Activated T-helper 2 cell treated with anti-CD3 and anti-CD28 coated beads, Interferon-gamma antibody, Interleukin-2, Interleukin-4, amounts not matched to agents 10 μg/mL and 5 μg/mL and 100 μg/mL, durations not matched to agents 14 hours and 24 hours and 36 hours (primary cell): ENCODE measurements around the gene ZNF343. TPM values are rescaled to one million over a fixed set of nuclear protein-coding genes. Genes with fewer than 3 reads are reported as not detected.

Experiments used
- DNase-seq: peaks from one replicate; pipeline ENCODE4 v3.0.0; 2021; ENCODE audit warnings: low spot score
- H3K27ac Mint-ChIP-seq: one replicate; pipeline ENCODE4 v1.8.0; 2021; ENCODE audit warnings: mixed read lengths
- H3K27me3 Mint-ChIP-seq: one replicate; pipeline ENCODE4 v1.8.0; 2021; ENCODE audit warnings: low read depth, mixed read lengths
- H3K36me3 Mint-ChIP-seq: one replicate; pipeline ENCODE4 v1.8.0; 2021; ENCODE audit warnings: low read depth, mixed read lengths
- H3K4me1 Mint-ChIP-seq: one replicate; pipeline ENCODE4 v1.8.0; 2021; ENCODE audit warnings: low read depth, mixed read lengths
- H3K4me3 Mint-ChIP-seq: one replicate; pipeline ENCODE4 v1.8.0; 2021; ENCODE audit warnings: low read depth, mild to moderate bottlenecking, moderate library complexity, mixed read lengths
- H3K9me3 Mint-ChIP-seq: one replicate; pipeline ENCODE4 v1.8.0; 2021; ENCODE audit warnings: mixed read lengths
- intact Hi-C: fragments of 100-400 bp; cut with micrococcal nuclease; formaldehyde crosslinking; loops from one replicate; pipeline ENCODE4 v1.15.1; 2023
- total RNA-seq: library from RNA; stranded (reverse); gene quantifications from 2 replicates; pipeline ENCODE4 v1.2.3, GENCODE V29; 2022

ZNF343 gene
- total RNA-seq: 13.5 and 15.4 TPM in 2 replicates

DNA sequence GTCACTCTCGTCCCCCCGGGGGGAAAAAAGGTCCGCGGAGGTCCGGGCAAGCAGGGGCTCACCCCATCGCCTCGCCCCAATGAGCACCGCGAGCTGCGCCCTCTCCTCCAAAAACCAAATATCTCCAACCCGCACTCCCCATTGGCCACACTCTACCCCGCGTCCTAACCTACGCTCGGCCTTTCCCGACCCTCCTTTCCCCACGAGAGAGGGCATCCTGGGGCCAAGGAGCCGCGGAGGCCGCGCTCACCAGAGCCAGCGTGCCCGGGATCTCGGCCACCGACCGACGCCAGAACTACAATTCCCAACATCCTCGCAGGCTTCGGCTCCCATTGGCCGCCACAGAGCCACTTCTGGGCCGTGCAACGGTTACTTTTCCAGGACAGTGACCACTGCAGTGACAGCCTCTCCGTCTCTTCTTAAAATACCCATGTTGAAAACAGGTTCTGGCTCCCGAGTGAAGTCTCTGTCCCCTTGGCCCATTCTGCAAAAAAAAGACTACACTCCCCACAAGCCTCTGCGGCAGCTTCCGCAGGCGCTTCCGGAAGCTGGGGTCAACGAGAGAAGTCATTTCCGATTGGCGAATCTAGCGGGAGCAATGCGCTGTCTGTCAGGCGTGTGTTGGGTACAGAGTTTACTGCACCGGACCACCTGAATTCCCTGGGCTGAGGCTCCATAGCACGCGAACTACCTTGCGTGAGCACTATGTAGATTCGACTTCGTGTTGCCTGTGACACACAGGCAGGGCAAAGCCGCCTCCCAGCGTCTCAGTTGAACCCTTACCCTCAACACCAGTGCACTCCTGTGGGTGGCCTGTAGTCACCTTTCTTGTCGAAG is at the start of gene ZNF343:
ZNF343 (minus strand) TSS at position 285 of the 837 bp plus-strand sequence. CDS start 15,020 bp downstream, outside the sequence.
- H3K27ac Mint-ChIP-seq: peak within 1 kb of the TSS; percentile 97
- intact Hi-C loops: loop anchor here (1.0 to 5.0 kb wide), 2 partner anchors 16 to 37 kb away; partner anchors contain the start of gene SNRPB
- H3K4me3 Mint-ChIP-seq: peak within 1 kb of the TSS; percentile 99
- DNase-seq: peak; percentile 72
- peaks cover 11% of the 10 kb centered on the region for H3K27me3 Mint-ChIP-seq
- peaks cover 8% of the 10 kb centered on the region for H3K4me1 Mint-ChIP-seq
- H3K36me3 Mint-ChIP-seq: peaks cover 12% of the 10 kb centered on the region
- H3K9me3 Mint-ChIP-seq: peaks cover 4% of the 10 kb centered on the region

DNA sequence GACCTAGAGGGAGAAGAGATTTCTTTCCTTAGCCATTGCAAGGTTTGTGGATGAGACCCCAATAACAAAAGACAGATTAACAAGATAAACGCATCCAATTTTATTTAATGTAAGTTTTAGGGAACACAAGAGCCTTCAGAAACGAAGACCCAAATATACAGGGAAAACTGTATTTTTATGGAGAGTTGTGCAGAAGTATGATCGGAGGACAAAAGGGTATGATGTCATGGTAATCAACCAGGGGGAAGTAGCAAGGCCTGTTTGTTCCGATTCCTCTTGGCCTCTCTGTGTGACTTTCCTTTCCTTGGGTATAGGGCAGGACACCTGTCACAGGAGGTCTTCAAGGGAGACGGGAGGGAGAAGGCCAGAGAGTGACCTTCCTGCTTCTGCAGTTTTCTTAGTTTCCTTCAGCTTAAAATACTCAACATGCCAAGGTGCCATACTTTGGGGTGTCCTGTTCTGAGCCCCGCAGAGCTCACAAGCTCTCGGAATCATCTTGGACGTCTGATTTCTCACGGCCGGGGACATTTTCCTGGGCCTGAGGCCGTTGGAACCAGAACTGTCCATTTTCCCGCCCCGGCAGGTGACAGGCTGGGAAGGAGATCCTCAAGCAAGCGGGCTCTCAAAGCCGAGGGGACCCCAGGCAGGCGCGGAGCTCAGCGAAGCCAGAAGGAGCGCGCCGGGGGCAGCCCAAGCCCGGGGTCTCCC is 49.3 kb upstream of the ZNF343 start:
- peaks cover 53% of the 10 kb centered on the region for H3K27me3 Mint-ChIP-seq
- H3K36me3 Mint-ChIP-seq: no peaks in the 10 kb centered on the region
- H3K4me3 Mint-ChIP-seq: no peak overlapping the region
- H3K9me3 Mint-ChIP-seq: no peaks in the 10 kb centered on the region
- DNase-seq: no peak
- no peaks in the 10 kb centered on the region for H3K4me1 Mint-ChIP-seq
- no peak overlapping the region for H3K27ac Mint-ChIP-seq
- intact Hi-C loops: no loop called here

DNA sequence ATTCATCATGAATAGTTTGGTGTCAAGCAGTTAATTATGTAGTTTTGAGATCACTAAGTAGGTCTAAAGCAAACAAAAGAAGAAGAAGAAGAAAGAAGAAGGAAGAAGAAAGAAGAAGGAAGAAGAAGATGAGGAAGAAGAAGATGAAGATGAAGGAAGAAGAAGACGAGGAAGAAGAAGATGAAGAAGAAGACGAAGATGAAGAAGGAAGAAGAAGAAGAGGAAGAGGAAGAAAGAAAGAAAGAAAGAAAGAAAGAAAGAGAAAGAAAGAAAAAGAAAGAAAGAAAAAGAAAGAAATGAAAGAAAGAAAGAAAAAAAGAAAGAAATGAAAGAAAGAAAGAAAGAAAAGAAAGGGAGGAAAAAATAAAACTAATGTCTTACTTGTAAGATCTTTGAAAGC is 36.9 kb upstream of the ZNF343 start:
- intact Hi-C loops: no loop called here

DNA sequence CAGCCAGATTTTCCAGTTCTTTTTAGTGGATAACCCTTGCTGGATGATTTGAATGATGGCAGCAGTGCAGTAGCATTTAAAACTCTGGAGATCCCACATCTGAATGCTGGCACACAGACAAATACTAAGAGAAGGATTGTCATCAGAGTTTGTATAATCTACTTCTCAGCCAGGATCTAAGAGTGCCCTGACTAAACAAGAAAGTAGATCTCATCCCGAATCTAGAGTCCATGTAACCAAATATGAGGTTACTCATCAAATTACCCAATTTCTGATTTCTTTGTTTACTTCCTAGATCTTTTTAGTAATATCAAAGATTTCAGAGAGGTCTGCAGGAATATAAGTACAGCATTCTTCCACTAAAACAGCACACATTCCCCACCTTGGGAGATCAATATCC is 35.5 kb upstream of the ZNF343 start:
- no peaks in the 10 kb centered on the region for H3K4me1 Mint-ChIP-seq
- H3K4me3 Mint-ChIP-seq: no peak overlapping the region
- peaks cover 44% of the 10 kb centered on the region for H3K27me3 Mint-ChIP-seq
- no peaks in the 10 kb centered on the region for H3K36me3 Mint-ChIP-seq
- intact Hi-C loops: no loop called here
- no peak overlapping the region for H3K27ac Mint-ChIP-seq
- DNase-seq: no peak
- no peaks in the 10 kb centered on the region for H3K9me3 Mint-ChIP-seq

More for the DNA sequence above, 36.9 kb upstream of the ZNF343 start:
- no peak overlapping the region for H3K27ac Mint-ChIP-seq
- no peaks in the 10 kb centered on the region for H3K4me1 Mint-ChIP-seq
- no peaks in the 10 kb centered on the region for H3K36me3 Mint-ChIP-seq
- peaks cover 47% of the 10 kb centered on the region for H3K27me3 Mint-ChIP-seq
- no peak for DNase-seq
- no peak overlapping the region for H3K4me3 Mint-ChIP-seq
- H3K9me3 Mint-ChIP-seq: no peaks in the 10 kb centered on the region

DNA sequence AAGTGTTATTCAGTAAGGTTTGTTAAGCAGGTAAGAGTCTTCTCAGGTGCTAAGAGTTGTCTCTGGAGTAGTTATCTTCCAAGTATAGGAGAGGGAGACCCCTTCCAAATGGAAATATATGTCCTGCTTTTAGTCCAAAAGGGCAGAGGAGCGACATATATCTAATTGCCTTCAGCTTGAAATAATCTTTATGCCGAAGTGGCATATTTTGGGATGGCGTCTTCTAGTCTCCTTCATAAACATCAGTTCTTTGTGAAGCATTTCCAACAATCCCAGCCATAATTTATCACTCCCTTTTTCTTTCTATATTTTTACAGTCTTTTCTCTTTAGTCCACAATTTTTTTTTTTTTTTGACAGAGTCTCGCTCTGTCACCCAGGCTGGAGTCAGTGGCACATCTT is 33.6 kb upstream of the ZNF343 start:
- Mint-ChIP-seq H3K27me3 (peaks cover 45% of the 10 kb centered on the region), H3K36me3 (no peaks in the 10 kb centered on the region), H3K4me1 (no peaks in the 10 kb centered on the region), H3K4me3 (no peak overlapping the region), H3K27ac (no peak overlapping the region), H3K9me3 (no peaks in the 10 kb centered on the region)
- intact Hi-C loops: no loop called here
- DNase-seq: no peak

DNA sequence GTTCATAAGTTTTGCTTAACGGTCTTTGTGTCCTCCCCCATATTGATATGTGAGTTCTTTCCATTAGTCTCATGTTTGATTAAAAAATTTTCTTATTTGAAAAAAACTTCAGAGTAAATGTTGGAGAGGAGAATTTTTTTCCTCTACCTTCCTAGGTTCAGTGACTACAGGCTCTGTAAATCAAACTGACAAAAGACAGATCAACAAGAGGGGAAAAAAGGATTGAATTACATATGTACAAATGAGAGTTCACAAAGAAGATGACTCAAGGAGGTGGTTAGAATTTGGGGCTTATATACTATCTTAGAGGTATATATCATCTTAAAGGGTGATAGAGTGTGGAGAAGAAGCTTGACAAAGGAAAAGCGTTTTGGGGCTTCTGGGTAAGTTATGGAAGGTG is 33.2 kb upstream of the ZNF343 start:
- DNase-seq: no peak
- Mint-ChIP-seq H3K4me3 (no peak overlapping the region), H3K27ac (no peak overlapping the region), H3K9me3 (no peaks in the 10 kb centered on the region), H3K4me1 (no peaks in the 10 kb centered on the region), H3K27me3 (peaks cover 43% of the 10 kb centered on the region), H3K36me3 (no peaks in the 10 kb centered on the region)
- intact Hi-C loops: no loop called here

DNA sequence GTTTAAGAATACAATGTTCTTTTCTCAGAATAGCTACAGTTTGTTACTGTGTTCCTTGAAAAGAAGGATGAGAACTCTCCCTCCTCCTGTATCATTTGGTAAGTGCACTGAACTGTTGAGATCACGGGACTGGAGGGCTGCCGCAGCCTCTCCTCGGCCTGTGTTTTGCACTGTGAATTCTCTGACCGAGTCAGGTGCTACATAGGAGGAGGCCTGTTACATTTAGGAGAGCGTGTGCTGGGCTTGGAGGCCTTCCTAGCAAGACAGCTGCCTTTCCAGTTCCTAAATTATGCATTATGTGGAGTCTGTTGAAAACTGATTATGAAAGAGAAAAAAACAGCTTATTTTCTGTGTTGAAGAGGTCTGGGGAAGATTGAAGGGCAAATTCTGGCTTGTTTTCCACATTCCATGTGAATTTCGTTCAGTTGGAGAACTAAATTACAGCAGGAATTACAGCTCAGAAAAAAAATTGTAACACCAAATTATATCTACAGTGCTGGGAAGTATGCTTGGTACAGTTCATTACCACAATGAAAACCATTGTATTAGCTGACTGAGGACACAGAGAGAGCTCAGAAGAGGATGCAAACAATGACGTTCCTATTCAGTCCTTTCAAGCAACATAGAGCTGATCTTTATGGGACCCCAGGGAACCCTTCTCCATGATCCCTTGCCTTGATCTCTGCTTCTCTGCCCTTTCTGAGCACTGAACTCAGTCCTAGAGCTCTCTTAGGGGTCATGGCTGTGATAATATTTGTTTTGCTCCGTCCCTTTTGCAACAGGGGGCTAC is 30.4 kb upstream of the ZNF343 start:
- no peaks in the 10 kb centered on the region for H3K4me1 Mint-ChIP-seq
- H3K9me3 Mint-ChIP-seq: no peaks in the 10 kb centered on the region
- H3K36me3 Mint-ChIP-seq: no peaks in the 10 kb centered on the region
- no peak overlapping the region for H3K4me3 Mint-ChIP-seq
- no peak overlapping the region for H3K27ac Mint-ChIP-seq
- H3K27me3 Mint-ChIP-seq: peaks cover 28% of the 10 kb centered on the region
- intact Hi-C loops: no loop called here
- DNase-seq: no peak

DNA sequence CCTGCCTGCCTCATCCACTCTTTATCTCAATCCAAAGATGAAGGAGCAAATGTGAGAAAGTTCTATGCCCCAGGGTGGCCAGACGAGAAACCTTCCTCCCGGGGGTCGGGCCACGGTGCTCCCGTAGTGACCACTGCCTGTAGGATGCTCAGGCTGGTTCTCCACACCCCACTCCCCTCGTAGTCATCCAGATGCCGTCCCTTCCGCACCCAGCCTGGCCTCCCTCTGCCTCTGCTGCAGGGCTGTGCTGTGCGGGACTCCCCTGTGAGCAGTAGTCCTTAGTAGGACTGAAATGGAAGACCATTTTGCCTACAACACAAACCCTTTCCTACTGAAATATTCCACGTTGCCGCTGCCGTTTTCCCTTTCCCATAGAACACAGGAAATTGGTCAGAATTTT is 29.6 kb upstream of the ZNF343 start:
- H3K27ac Mint-ChIP-seq: no peak overlapping the region
- no peak for DNase-seq
- no peaks in the 10 kb centered on the region for H3K9me3 Mint-ChIP-seq
- intact Hi-C loops: no loop called here
- no peaks in the 10 kb centered on the region for H3K4me1 Mint-ChIP-seq
- no peaks in the 10 kb centered on the region for H3K36me3 Mint-ChIP-seq
- H3K4me3 Mint-ChIP-seq: no peak overlapping the region
- H3K27me3 Mint-ChIP-seq: peaks cover 28% of the 10 kb centered on the region

DNA sequence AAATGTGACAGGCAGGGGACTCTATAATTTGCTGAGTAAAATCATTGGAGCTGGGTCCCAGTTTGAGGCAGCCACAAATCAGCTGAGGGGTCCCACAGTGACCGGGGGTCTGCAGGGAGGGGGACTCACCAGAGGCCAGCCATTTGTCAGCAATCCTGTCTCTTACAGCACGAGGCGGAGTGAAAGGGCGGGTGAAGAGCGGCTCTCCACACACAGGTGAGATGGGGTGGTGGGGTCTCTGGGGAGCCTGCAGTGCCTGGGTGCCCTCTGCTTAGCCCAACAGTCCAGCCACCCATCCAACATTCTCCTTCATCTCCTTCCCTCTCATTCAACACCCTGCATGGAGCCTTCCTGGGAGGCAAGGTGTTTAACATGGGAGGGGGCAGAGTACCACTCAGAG is 28.4 kb upstream of the ZNF343 start:
- H3K27me3 Mint-ChIP-seq: peaks cover 27% of the 10 kb centered on the region
- intact Hi-C loops: no loop called here
- H3K9me3 Mint-ChIP-seq: no peaks in the 10 kb centered on the region
- no peak for DNase-seq
- H3K4me1 Mint-ChIP-seq: no peaks in the 10 kb centered on the region
- no peak overlapping the region for H3K4me3 Mint-ChIP-seq
- no peak overlapping the region for H3K27ac Mint-ChIP-seq
- no peaks in the 10 kb centered on the region for H3K36me3 Mint-ChIP-seq

DNA sequence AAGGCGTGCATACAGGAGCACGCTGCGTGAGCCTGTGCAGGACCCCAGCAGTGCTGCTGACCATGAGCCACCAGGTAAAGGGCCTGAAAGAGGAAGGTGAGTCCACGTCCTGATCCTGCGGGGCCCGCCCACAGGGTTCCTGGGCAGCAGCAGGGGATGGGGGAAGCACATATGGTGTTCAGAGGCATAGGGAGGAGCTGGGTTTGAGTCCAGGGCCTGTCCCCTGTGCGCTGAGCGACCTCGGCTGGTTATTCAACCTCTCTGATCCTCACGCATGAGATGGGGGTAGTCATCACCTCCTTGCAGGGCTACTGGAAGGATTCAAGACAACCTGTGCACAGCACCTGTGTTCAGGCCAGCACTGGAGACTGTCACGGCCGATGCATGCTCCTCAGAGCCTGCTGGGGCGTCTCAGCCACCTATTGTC is 27.9 kb upstream of the ZNF343 start, which contains the start of gene TMC2:
TMC2 (plus strand) TSS at position 14 of the 427 bp plus-strand sequence; CDS start at position 63, 49 bp downstream.
- DNase-seq: no peak
- intact Hi-C loops: no loop called here
- H3K4me1 Mint-ChIP-seq: no peaks in the 10 kb centered on the region
- H3K4me3 Mint-ChIP-seq: no peak within 1 kb of the TSS
- peaks cover 26% of the 10 kb centered on the region for H3K27me3 Mint-ChIP-seq
- no peak within 1 kb of the TSS for H3K27ac Mint-ChIP-seq
- no peaks in the 10 kb centered on the region for H3K9me3 Mint-ChIP-seq
- no peaks in the 10 kb centered on the region for H3K36me3 Mint-ChIP-seq

DNA sequence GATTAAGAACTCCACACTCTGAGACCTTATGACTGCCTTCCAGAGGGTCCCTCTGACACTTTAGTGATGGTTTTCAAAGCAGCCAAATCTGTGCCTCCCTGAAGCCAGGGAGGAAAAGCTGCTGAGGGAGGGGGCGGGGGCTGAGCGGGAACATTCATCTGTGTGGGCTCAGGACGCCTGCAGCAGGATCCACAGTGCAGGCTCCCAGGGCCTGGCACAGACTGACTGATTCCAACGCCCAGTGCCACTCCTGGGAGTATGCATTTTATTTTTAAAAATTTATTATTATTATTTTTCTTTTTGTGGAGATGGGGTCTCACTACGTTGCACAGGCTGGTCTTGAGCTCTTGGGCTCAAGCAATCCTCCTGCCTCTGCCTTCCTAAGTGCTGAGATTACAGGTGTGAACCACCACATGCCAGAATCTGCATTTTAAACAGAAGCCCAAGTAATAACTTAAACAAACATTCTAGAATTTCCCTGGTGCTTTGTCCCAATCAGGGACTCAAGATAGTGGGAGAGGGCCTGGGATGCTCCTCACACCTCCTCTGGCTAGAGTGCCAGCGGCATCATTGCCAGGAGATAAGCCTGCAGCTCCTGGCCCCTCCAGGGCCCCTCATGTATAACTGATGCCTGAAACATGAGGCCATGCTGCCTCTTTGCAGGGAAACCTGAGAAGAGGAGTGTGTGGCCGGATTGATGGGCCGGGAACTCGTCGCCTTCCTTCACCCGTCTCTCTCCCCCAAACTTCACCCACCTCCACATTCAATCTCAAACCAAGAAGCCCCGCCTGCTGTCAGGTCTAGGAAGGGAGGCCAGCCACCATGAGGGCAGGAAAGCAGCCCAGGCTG is 27.2 kb upstream of the ZNF343 start:
- H3K4me3 Mint-ChIP-seq: no peak overlapping the region
- H3K9me3 Mint-ChIP-seq: no peaks in the 10 kb centered on the region
- no peaks in the 10 kb centered on the region for H3K36me3 Mint-ChIP-seq
- no peak for DNase-seq
- intact Hi-C loops: no loop called here
- H3K27ac Mint-ChIP-seq: no peak overlapping the region
- no peaks in the 10 kb centered on the region for H3K4me1 Mint-ChIP-seq
- H3K27me3 Mint-ChIP-seq: peaks cover 27% of the 10 kb centered on the region

DNA sequence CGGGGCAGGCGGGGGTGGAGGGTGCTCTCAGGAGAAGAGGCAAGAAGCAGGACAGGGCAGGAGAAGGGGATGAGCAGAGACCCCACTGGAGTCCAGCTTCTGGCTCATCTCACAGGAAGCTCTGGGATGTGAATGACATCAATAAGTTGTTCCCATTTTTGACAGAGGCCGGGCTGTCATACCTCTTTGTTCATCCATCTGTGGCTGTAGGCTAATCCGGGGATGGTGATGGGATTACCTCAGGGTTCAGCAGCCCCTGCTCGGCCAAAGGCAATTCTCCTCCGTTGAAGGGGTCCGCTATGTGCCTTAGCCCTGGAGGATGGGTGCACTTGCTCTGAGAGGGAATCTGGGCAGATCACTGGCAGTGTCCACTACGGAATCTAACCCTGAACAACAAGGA is 24.4 kb upstream of the ZNF343 start:
- no peak for DNase-seq
- H3K4me3 Mint-ChIP-seq: no peak overlapping the region
- no peaks in the 10 kb centered on the region for H3K4me1 Mint-ChIP-seq
- no peaks in the 10 kb centered on the region for H3K9me3 Mint-ChIP-seq
- no peaks in the 10 kb centered on the region for H3K36me3 Mint-ChIP-seq
- peaks cover 17% of the 10 kb centered on the region for H3K27me3 Mint-ChIP-seq
- intact Hi-C loops: no loop called here
- H3K27ac Mint-ChIP-seq: no peak overlapping the region
